ENCODE data around the gene PCDHB11. TPM values are rescaled to one million over a fixed set of nuclear protein-coding genes. Genes with fewer than 3 reads are reported as not detected.
"Not testable (repeated sequence)": the region's sequence is repeated elsewhere in the genome, so short reads cannot be mapped to it uniquely, and the experiment has no call there.

PCDHB11 gene
- total and polyA plus RNA-seq, 2 donors (not counting 1 experiment from before 2014, with no cell fraction given), result not detected

DNA sequence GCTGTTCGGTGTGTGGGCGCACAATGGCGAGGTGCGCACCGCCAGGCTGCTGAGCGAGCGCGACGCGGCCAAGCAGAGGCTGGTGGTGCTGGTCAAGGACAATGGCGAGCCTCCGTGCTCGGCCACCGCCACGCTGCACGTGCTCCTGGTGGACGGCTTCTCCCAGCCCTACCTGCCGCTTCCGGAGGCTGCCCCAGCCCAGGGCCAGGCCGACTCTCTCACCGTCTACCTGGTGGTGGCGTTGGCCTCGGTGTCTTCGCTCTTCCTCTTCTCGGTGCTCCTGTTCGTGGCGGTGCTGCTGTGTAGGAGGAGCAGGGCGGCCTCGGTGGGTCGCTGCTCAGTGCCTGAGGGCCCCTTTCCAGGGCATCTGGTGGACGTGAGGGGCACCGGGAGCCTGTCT, 19.6 kb upstream of the PCDHB11 start:
- H2AFZ ChIP-seq (ENCODE audit: insufficient read depth, low read depth, low read length, poor library complexity, severe bottlenecking); H3K9me3 Mint-ChIP-seq (ENCODE audit: insufficient read depth); POLR2A ChIA-PET; H3K4me3 ChIP-seq (ENCODE audit: control extremely low read depth in 1 of 5, extremely low read depth in 1 of 5, insufficient read depth in 1 of 5, low read depth in 2 of 5, low read length in 4 of 5); H3K4me1 ChIP-seq (ENCODE audit: control insufficient read depth in 2 of 2, insufficient read depth in 2 of 2, low read length in 2 of 2); CTCF ChIA-PET; H3K36me3 ChIP-seq (replicated peaks in 1 of 2; ENCODE audit: control extremely low read depth in 1 of 2, control insufficient read depth in 1 of 2, extremely low read depth in 1 of 2, insufficient read depth in 2 of 2, low read length in 1 of 2); H4K20me1 ChIP-seq (ENCODE audit: control insufficient read depth, insufficient read depth, low read length, poor library complexity, severe bottlenecking); H3K9ac ChIP-seq (ENCODE audit: low read length); H3K27ac ChIP-seq (ENCODE audit: low read length in 2 of 2); ATAC-seq (ENCODE audit: low read depth); H3K4me3 Mint-ChIP-seq; H3K79me2 ChIP-seq (ENCODE audit: control insufficient read depth, insufficient read depth, low read length); DNase-seq; H3K4me2 ChIP-seq (replicated peaks; ENCODE audit: low read depth, low read length, poor library complexity, severe bottlenecking); H3K4me1 Mint-ChIP-seq; H3K27ac Mint-ChIP-seq: not testable (repeated sequence)
- 44% methylated on average over 15 of the region's 32 CpGs for WGBS (ENCODE audit: insufficient coverage)
- H3K9me3 ChIP-seq (ENCODE audit: control extremely low read depth in 1 of 3, control insufficient read depth in 2 of 3, insufficient read depth in 1 of 3, low read length in 2 of 3), result peaks cover 2 to 34% (median 5%) of the 10 kb centered on the region in 3 donors
- intact Hi-C loops (cut with micrococcal nuclease), result loop anchor here (10.0 kb wide), 1 partner anchor 385 kb away; no protein-coding TSS in a partner anchor
- H3K27me3 Mint-ChIP-seq, result peaks cover 25% of the 10 kb centered on the region
- peaks cover 0 to 12% (median 8%) of the 10 kb centered on the region in 4 experiments for H3K27me3 ChIP-seq (replicated peaks in 1 of 4; ENCODE audit: control extremely low read depth in 1 of 4, control insufficient read depth in 3 of 4, insufficient read depth in 4 of 4, low read length in 3 of 4)

DNA sequence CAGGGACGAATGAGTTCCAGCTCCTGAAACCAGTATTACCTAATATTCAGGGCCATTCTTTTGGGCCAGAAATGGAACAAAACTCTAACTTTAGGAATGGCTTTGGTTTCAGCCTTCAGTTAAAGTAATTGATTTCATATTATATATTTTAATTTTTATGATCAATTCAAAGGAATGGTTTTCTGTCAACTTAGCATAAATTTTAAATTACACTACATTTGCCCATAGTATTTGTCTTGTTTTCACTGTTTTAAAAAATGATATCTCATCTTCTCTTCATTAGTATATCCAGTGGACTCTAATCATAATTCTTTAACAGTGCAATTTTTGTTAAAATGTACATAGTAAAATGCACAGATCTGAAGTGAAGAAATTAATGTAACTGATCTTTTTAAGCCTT, 19.1 kb upstream of the PCDHB11 start:
- Histone ChIP-seq H3K36me3 (replicated peaks in 1 of 2; ENCODE audit: control extremely low read depth in 1 of 2, control insufficient read depth in 1 of 2, extremely low read depth in 1 of 2, insufficient read depth in 2 of 2, low read length in 1 of 2) (no peaks in the 10 kb centered on the region), H3K79me2 (ENCODE audit: control insufficient read depth, insufficient read depth, low read length) (no peaks in the 10 kb centered on the region), H4K20me1 (ENCODE audit: control insufficient read depth, insufficient read depth, low read length, poor library complexity, severe bottlenecking) (no peaks in the 10 kb centered on the region), H2AFZ (ENCODE audit: insufficient read depth, low read depth, low read length, poor library complexity, severe bottlenecking) (no peak overlapping the region), H3K4me2 (replicated peaks; ENCODE audit: low read depth, low read length, poor library complexity, severe bottlenecking) (no peak overlapping the region), H3K4me3 (ENCODE audit: control extremely low read depth in 1 of 5, extremely low read depth in 1 of 5, insufficient read depth in 1 of 5, low read depth in 2 of 5, low read length in 4 of 5) (no peak overlapping the region), H3K27ac (ENCODE audit: low read length in 2 of 2) (no peak overlapping the region), H3K9ac (ENCODE audit: low read length) (no peak overlapping the region), H3K4me1 (ENCODE audit: control insufficient read depth in 2 of 2, insufficient read depth in 2 of 2, low read length in 2 of 2) (no peaks in the 10 kb centered on the region), H3K27me3 (replicated peaks in 1 of 4; ENCODE audit: control extremely low read depth in 1 of 4, control insufficient read depth in 3 of 4, insufficient read depth in 4 of 4, low read length in 3 of 4) (peaks cover 0 to 12% (median 8%) of the 10 kb centered on the region in 4 experiments), H3K9me3 (ENCODE audit: control extremely low read depth in 1 of 3, control insufficient read depth in 2 of 3, insufficient read depth in 1 of 3, low read length in 2 of 3) (peaks cover 2 to 34% (median 5%) of the 10 kb centered on the region in 3 donors)
- peaks cover 2% of the 10 kb centered on the region for H3K9me3 Mint-ChIP-seq (ENCODE audit: insufficient read depth)
- DNase-seq (no peak), ATAC-seq (ENCODE audit: low read depth) (no peak)
- H3K27me3 Mint-ChIP-seq, result peaks cover 29% of the 10 kb centered on the region
- ChIA-PET POLR2A (no interaction called here), CTCF (no interaction called here)
- H3K27ac Mint-ChIP-seq, result no peak overlapping the region
- no peak overlapping the region for H3K4me3 Mint-ChIP-seq
- TF ChIP-seq, protein P1, sequence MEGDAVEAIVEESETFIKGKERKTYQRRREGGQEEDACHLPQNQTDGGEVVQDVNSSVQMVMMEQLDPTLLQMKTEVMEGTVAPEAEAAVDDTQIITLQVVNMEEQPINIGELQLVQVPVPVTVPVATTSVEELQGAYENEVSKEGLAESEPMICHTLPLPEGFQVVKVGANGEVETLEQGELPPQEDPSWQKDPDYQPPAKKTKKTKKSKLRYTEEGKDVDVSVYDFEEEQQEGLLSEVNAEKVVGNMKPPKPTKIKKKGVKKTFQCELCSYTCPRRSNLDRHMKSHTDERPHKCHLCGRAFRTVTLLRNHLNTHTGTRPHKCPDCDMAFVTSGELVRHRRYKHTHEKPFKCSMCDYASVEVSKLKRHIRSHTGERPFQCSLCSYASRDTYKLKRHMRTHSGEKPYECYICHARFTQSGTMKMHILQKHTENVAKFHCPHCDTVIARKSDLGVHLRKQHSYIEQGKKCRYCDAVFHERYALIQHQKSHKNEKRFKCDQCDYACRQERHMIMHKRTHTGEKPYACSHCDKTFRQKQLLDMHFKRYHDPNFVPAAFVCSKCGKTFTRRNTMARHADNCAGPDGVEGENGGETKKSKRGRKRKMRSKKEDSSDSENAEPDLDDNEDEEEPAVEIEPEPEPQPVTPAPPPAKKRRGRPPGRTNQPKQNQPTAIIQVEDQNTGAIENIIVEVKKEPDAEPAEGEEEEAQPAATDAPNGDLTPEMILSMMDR (IDR thresholded peaks at IDR 0.05), result no peak
- no peak for TF ChIP-seq EZH2 (IDR thresholded peaks at IDR 0.05; ENCODE audit: borderline replicate concordance, insufficient read depth, low read depth, low read length, poor library complexity, severe bottlenecking)
- intact Hi-C loops (cut with micrococcal nuclease), result loop anchor here (10.0 kb wide), 1 partner anchor 384 kb away; no protein-coding TSS in a partner anchor
- peaks cover 2% of the 10 kb centered on the region for H3K4me1 Mint-ChIP-seq
- 29% methylated on average over 1 of the region's 1 CpG for WGBS (ENCODE audit: insufficient coverage)

Measured in B cell (primary cell).